GM12878 (cell line): ENCODE data around the gene C2CD5. TPM values are rescaled to one million over a fixed set of nuclear protein-coding genes. Genes with fewer than 3 reads are reported as not detected.

ENCODE experiments used
- ATAC-seq: fragments of 200-7000 bp; cut with Tn5 transposase; 3 replicates; pipeline ENCODE4 v1.9.1; 2020; ENCODE audit warnings: mild to moderate bottlenecking, moderate library complexity
- BruUV-seq: library from RNA; stranded (reverse); fragments of 400-500 nt; replicated peaks from 2 replicates; lab custom pipeline; 2021; lab: Mats Ljungman, UMichigan
- CTCF ChIA-PET: fragments of 300-600 bp; sonication (Branson Sonifier 250); formaldehyde crosslinking; extraction: SDS; loops from one replicate; lab custom pipeline; 2021; ENCODE audit warnings: inconsistent platforms; lab: Yijun Ruan, JAX
- POLR2A ChIA-PET: fragments of 350-600 bp; formaldehyde crosslinking; extraction: SDS; loops from one replicate; lab custom pipeline; 2021; ENCODE audit warnings: inconsistent platforms; lab: Charles Lee
- RAD21 ChIA-PET: fragments of 300-600 bp; sonication (Branson Sonifier 250); formaldehyde crosslinking; loops from one replicate; lab custom pipeline; 2023; ENCODE audit warnings: antibody characterized with exemption; ENCODE audit not compliant: unreplicated experiment; lab: Charles Lee
- SMC1A ChIA-PET: fragments of 300-600 bp; sonication (Branson Sonifier 250); formaldehyde crosslinking; loops from one replicate; lab custom pipeline; 2023; ENCODE audit not compliant: unreplicated experiment, uncharacterized antibody; lab: Charles Lee
- DNase-seq: peaks from one replicate; pipeline ENCODE4 v3.0.0-alpha.2; 2011; ENCODE audit warnings: low read depth, low spot score
- FAIRE-seq: peaks from 3 replicates; lab custom pipeline; 2011; peaks lifted over from hg19 to GRCh38; lab: Jason Lieb, UNC
- H2AFZ ChIP-seq: 2 replicates; pipeline ENCODE4 v1.6.0; 2011; ENCODE audit warnings: low read depth, low read length, control low read depth; ENCODE audit not compliant: control insufficient read depth
- H3K27ac ChIP-seq: 2 replicates; pipeline ENCODE4 v1.5.1; 2011; ENCODE audit warnings: control low read depth; ENCODE audit not compliant: control insufficient read depth, insufficient read depth
- H3K27me3 ChIP-seq, 2 experiments: replicated peaks in 1 of 2; 2 replicates each; pipeline versions ENCODE4 v1.6.0 to v1.6.1; 2011; ENCODE audit warnings: low read length in 1 of 2; ENCODE audit not compliant: control insufficient read depth in 2 of 2, insufficient read depth in 2 of 2
- H3K36me3 ChIP-seq, 2 experiments: 2 replicates each; pipeline ENCODE4 v1.5.1; 2011; ENCODE audit warnings: low read length in 1 of 2; ENCODE audit not compliant: control insufficient read depth in 2 of 2, insufficient read depth in 2 of 2
- H3K4me1 ChIP-seq: 2 replicates; pipeline ENCODE4 v1.6.1; 2011; ENCODE audit warnings: mild to moderate bottlenecking, low read length, moderate library complexity, mixed read lengths; ENCODE audit not compliant: control insufficient read depth, insufficient read depth
- H3K4me2 ChIP-seq: 2 replicates; pipeline ENCODE4 v1.6.0; 2011; ENCODE audit warnings: control low read depth; ENCODE audit not compliant: control insufficient read depth, insufficient read depth
- H3K4me3 ChIP-seq: fragments of 200-600 bp; sonication (generic); 2 replicates; pipeline ENCODE4 v1.5.1; 2016
- H3K79me2 ChIP-seq: 2 replicates; pipeline ENCODE4 v1.6.0; 2011; ENCODE audit warnings: low read length; ENCODE audit not compliant: control insufficient read depth, insufficient read depth
- H3K9ac ChIP-seq: 2 replicates; pipeline ENCODE4 v1.8.0; 2011; ENCODE audit warnings: low read length, control low read depth, mixed read lengths; ENCODE audit not compliant: control insufficient read depth, insufficient read depth
- H3K9me3 ChIP-seq: replicated peaks from 3 replicates; pipeline ENCODE4 v1.5.1; 2011; ENCODE audit warnings: mild to moderate bottlenecking, low read length; ENCODE audit not compliant: control insufficient read depth, insufficient read depth
- H4K20me1 ChIP-seq: 2 replicates; pipeline ENCODE4 v1.6.0; 2011; ENCODE audit not compliant: control insufficient read depth, insufficient read depth
- ASH2L ChIP-seq: fragments of 300-600, 200-600 bp; sonication (generic); IDR thresholded peaks from 2 replicates; pipeline ENCODE4 v1.6.1; 2017; ENCODE audit warnings: low read depth, mild to moderate bottlenecking, borderline replicate concordance
- CHD1 ChIP-seq: IDR thresholded peaks from 2 replicates; pipeline ENCODE4 v1.6.1; 2012; ENCODE audit warnings: low read depth, low read length, improper control_type of control experiment
- CREB1 ChIP-seq: IDR thresholded peaks from 2 replicates; pipeline ENCODE4 v1.6.1; 2012; ENCODE audit warnings: low read depth, mild to moderate bottlenecking, inconsistent platforms
- E4F1 ChIP-seq: fragments of 450-650 bp; IDR thresholded peaks from 2 replicates; pipeline ENCODE4 v1.6.1; 2018; ENCODE audit warnings: borderline replicate concordance, mild to moderate bottlenecking; ENCODE audit not compliant: partially characterized antibody
- ELK1 ChIP-seq: IDR thresholded peaks from 2 replicates; pipeline ENCODE4 v1.6.1; 2012; ENCODE audit warnings: low read depth, low read length, improper control_type of control experiment
- IKZF1 ChIP-seq: fragments of 450-650 bp; conservative IDR thresholded peaks from 2 replicates; pipeline ENCODE4 v1.6.1; 2017; ENCODE audit warnings: antibody characterized with exemption, mild to moderate bottlenecking
- IRF4 ChIP-seq: IDR thresholded peaks from 2 replicates; pipeline ENCODE4 v1.6.1; 2011; ENCODE audit warnings: low read depth, low read length
- KAT2A ChIP-seq: conservative IDR thresholded peaks from 2 replicates; pipeline ENCODE4 v1.6.1; 2011; ENCODE audit warnings: low read depth, low read length; ENCODE audit not compliant: control insufficient read depth
- MEF2B ChIP-seq: fragments of 450-650 bp; IDR thresholded peaks from 2 replicates; pipeline ENCODE4 v1.6.1; 2018; ENCODE audit warnings: mild to moderate bottlenecking, moderate library complexity; ENCODE audit not compliant: partially characterized antibody, poor library complexity, severe bottlenecking
- MLLT1 ChIP-seq: fragments of 450-650 bp; IDR thresholded peaks from 2 replicates; pipeline ENCODE4 v1.6.1; 2016; ENCODE audit warnings: mild to moderate bottlenecking
- MXI1 ChIP-seq: fragments of 150-350 bp; IDR thresholded peaks from 2 replicates; pipeline ENCODE4 v1.6.1; 2011; ENCODE audit warnings: low read depth, mild to moderate bottlenecking, inconsistent platforms, low read length, improper control_type of control experiment
- PAX8 ChIP-seq: fragments of 450-650 bp; IDR thresholded peaks from 2 replicates; pipeline ENCODE4 v1.6.1; 2017; ENCODE audit warnings: mild to moderate bottlenecking, moderate library complexity
- PKNOX1 ChIP-seq: fragments of 450-650 bp; IDR thresholded peaks from 2 replicates; pipeline ENCODE4 v1.6.1; 2016; ENCODE audit warnings: mild to moderate bottlenecking
- RUNX3 ChIP-seq: IDR thresholded peaks from 2 replicates; pipeline ENCODE4 v1.6.1; 2012; ENCODE audit warnings: low read length, inconsistent platforms
- SIN3A ChIP-seq: IDR thresholded peaks from 2 replicates; pipeline ENCODE4 v1.6.1; 2012; ENCODE audit warnings: low read depth, low read length, improper control_type of control experiment
- SUPT20H ChIP-seq: IDR thresholded peaks from 2 replicates; pipeline ENCODE4 v1.6.1; 2011; ENCODE audit warnings: low read depth, mild to moderate bottlenecking, low read length, moderate library complexity, borderline replicate concordance; ENCODE audit not compliant: control insufficient read depth
- YBX1 ChIP-seq: fragments of 450-650 bp; IDR thresholded peaks from 2 replicates; pipeline ENCODE4 v1.6.1; 2016; ENCODE audit warnings: antibody characterized with exemption
- ZBED1 ChIP-seq: IDR thresholded peaks from 2 replicates; pipeline ENCODE4 v1.6.1; 2016; ENCODE audit warnings: borderline replicate concordance
- ZNF207 ChIP-seq: fragments of 450-650 bp; IDR thresholded peaks from 2 replicates; pipeline ENCODE4 v1.6.1; 2014; ENCODE audit warnings: antibody characterized with exemption, mild to moderate bottlenecking, borderline replicate concordance
- ZNF217 ChIP-seq: fragments of 450-650 bp; IDR thresholded peaks from 2 replicates; pipeline ENCODE4 v1.6.1; 2017; ENCODE audit warnings: antibody characterized with exemption, mild to moderate bottlenecking
- WGBS: methylation state at CpG from one replicate; pipeline ENCODE4 v1.1.6; 2016; ENCODE audit warnings: low lambda C conversion rate; ENCODE audit not compliant: insufficient replicate concordance, insufficient coverage; ENCODE audit errors: missing lambda C conversion rate; 5-methylcytosine and 5-hydroxymethylcytosine counted together
- in situ Hi-C: fragments of 300-500 bp; cut with MboI; formaldehyde crosslinking; loops from 9 replicates; pipeline ENCODE4 v1.14.3; 2018; ENCODE audit warnings: mixed read lengths
- intact Hi-C: fragments of 100-400 bp; cut with micrococcal nuclease; formaldehyde crosslinking; loops from one replicate; pipeline ENCODE4 v1.14.2; 2022; ENCODE audit not compliant: unreplicated experiment
- polyA plus RNA-seq, 11 experiments: library from polyadenylated mRNA; depleted of rRNA in 4 of 11; unstranded in 6 of 11; stranded (reverse) in 5 of 11; fragments of >200 nt; fragmentation: Nextera tagmentation in 4 of 11; fragmentation: Illumina TruSeq in 1 of 11; extraction: Ambion mirVana in 4 of 11; extraction: Trizol in 1 of 11; gene quantifications; 1 replicate in 1 of 11; 2 replicates in 10 of 11; pipeline versions ENCODE4 v1.2.1 to v1.2.3, GENCODE V29; 2011 to 2016; ENCODE audit warnings: inconsistent platforms in 2 of 11, missing spikeins in 2 of 11, low read depth in 1 of 11
- total RNA-seq, 4 experiments: library from RNA; depleted of rRNA in 3 of 4; stranded (reverse); fragments of >200 nt in 3 of 4; fragmentation: Illumina TruSeq in 1 of 4; extraction: Trizol in 1 of 4; gene quantifications; 2 replicates each; pipeline versions ENCODE4 v1.2.1 to v1.2.3, GENCODE V29; 2013 to 2021

C2CD5 gene
- total and polyA plus RNA-seq, 10 of the 15 experiments (the other 5 are each of a cell fraction or from before 2014, with no cell fraction given) = 7.7 to 55.0 (median 27.0) TPM

GRCh38 chr12:22406627-22407026 lies 137.7 kb downstream of the C2CD5 start:
- no TSS peak for BruUV-seq
- FAIRE-seq (no peak), DNase-seq (no peak), ATAC-seq (peak; percentile 56)
- Histone ChIP-seq H3K4me2 (no peak overlapping the region), H3K9me3 (no peaks in the 10 kb centered on the region), H4K20me1 (no peaks in the 10 kb centered on the region), H3K36me3 (no peaks in the 10 kb centered on the region), H3K4me3 (no peak overlapping the region), H3K4me1 (peaks cover 10% of the 10 kb centered on the region), H3K27me3 (no peaks in the 10 kb centered on the region), H3K79me2 (no peaks in the 10 kb centered on the region), H3K27ac (no peak overlapping the region), H2AFZ (peak overlapping the region; percentile 23; the same call in 1 of the 2 replicates), H3K9ac (no peak overlapping the region)
- in situ Hi-C loops (no loop called here), intact Hi-C loops (loop anchor here (10.0 kb wide), 1 partner anchor 138 kb away; the partner anchor contains the start of gene C2CD5)
- TF ChIP-seq ZBED1 = no peak
- TF ChIP-seq ASH2L = no peak
- no peak for TF ChIP-seq SUPT20H
- no peak for TF ChIP-seq E4F1
- TF ChIP-seq IRF4 = no peak
- TF ChIP-seq ZNF207 = no peak
- TF ChIP-seq CREB1 = no peak
- TF ChIP-seq MLLT1 = no peak
- TF ChIP-seq YBX1 = no peak
- TF ChIP-seq MXI1 = no peak
- no peak for TF ChIP-seq IKZF1
- no peak for TF ChIP-seq SIN3A
- no peak for TF ChIP-seq KAT2A
- TF ChIP-seq RUNX3 = no peak; the same call in 1 of the 2 replicates
- no peak for TF ChIP-seq ZNF217
- no peak for TF ChIP-seq PKNOX1
- no peak for TF ChIP-seq PAX8
- no peak for TF ChIP-seq MEF2B
- no peak for TF ChIP-seq CHD1
- no peak for TF ChIP-seq ELK1
- WGBS = 35% methylated on average over 1 of the region's 1 CpG
- RAD21 ChIA-PET = no interaction called here
- CTCF ChIA-PET = interaction anchor here (1.1 to 1.2 kb wide), 2 partner anchors 53 to 342 kb away, joined by 3 read pairs; no protein-coding TSS in a partner anchor
- SMC1A ChIA-PET = no interaction called here
- POLR2A ChIA-PET = no interaction called here
